ENCODE measurements around the gene ATG7. TPM values are rescaled to one million over a fixed set of nuclear protein-coding genes. Genes with fewer than 3 reads are reported as not detected.

Gene ATG7
- total RNA-seq, 4 donors from 2014 or later, result 49.4 to 145 (median 82.1) TPM

DNA sequence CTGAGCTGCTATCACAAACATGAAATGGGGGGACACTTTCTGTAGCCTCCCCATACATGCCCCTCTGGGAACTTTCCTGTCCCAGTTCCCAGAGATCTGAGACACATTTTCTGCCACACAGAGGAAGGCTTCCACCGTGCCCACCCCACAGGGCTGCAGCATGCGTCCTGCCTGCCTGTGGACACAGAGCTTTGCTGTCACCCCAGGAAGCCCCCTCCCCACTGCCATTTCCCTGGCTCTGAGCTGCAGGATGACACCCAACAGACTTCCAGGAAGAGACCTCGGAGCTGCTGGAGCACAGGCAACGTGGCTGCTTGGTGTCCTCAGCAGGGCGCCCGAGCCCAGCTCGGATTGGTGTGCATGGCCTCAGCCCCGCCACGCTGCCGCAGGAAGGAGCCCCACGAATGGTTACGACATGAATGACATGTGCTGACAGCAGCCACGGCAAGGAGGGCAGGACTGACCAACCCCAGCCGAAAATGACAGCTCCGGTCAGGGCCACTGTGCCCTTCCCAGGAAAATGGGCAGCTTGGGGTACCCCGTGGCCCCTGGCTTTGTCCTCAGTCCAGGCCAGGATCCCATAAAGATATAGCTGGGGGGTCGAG is 290.2 kb downstream of the ATG7 start:
- H3K4me1 ChIP-seq, result peaks cover 78% of the 10 kb centered on the region
- TF ChIP-seq, protein P1, sequence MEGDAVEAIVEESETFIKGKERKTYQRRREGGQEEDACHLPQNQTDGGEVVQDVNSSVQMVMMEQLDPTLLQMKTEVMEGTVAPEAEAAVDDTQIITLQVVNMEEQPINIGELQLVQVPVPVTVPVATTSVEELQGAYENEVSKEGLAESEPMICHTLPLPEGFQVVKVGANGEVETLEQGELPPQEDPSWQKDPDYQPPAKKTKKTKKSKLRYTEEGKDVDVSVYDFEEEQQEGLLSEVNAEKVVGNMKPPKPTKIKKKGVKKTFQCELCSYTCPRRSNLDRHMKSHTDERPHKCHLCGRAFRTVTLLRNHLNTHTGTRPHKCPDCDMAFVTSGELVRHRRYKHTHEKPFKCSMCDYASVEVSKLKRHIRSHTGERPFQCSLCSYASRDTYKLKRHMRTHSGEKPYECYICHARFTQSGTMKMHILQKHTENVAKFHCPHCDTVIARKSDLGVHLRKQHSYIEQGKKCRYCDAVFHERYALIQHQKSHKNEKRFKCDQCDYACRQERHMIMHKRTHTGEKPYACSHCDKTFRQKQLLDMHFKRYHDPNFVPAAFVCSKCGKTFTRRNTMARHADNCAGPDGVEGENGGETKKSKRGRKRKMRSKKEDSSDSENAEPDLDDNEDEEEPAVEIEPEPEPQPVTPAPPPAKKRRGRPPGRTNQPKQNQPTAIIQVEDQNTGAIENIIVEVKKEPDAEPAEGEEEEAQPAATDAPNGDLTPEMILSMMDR (IDR thresholded peaks at IDR 0.05), result no peak
- no peak for TF ChIP-seq POLR2A (IDR thresholded peaks at IDR 0.05)
- no peak for TF ChIP-seq POLR2AphosphoS5 (IDR thresholded peaks at IDR 0.05)

DNA sequence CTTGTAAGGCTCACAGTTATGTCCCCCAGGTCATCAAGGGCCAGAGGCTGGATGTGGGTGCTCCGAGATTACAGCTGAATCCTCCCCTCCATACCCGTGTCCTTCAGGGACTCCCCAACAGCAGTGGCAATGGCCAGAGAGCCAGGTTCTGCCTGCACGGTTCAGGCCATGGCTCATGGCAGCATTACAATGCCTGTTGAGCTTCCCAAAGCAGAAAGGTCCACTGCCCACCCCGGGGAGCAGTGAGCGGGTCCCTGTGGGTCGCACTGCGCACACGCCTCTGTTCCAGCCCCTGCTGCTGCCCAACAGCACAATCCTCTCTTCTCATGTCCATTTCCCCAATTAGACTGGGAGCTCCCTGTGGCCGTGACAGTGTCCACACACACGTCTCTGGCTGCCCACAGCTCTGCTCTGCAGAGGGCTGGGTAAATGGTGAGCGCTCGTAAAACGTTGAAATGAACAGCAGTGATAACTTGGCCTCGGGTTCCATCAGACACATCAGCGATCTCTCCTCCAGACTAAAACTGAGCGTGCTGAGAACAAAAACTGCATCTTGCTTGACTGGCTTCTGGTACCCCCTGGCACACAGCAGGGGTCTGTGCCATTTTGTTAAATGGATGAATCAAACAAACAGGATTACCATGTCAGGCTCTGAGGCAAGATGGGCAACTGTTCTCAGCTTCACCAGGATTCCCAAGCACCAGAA is 291.1 kb downstream of the ATG7 start:
- H3K27ac ChIP-seq, result peak overlapping the region; percentile 65
- H3K4me1 ChIP-seq, result peaks cover 78% of the 10 kb centered on the region
- H3K9me3 ChIP-seq, result no peaks in the 10 kb centered on the region
- DNase-seq (ENCODE audit: low spot score in 2 of 2), result peak in 1 of 2 donors; percentile 52
- TF ChIP-seq, protein P1 (IDR thresholded peaks at IDR 0.05), result no peak
- no peak for TF ChIP-seq POLR2A (IDR thresholded peaks at IDR 0.05)
- TF ChIP-seq EP300 (IDR thresholded peaks at IDR 0.05), result no peak
- TF ChIP-seq POLR2AphosphoS5 (IDR thresholded peaks at IDR 0.05), result no peak
- H3K4me3 ChIP-seq, result no peak overlapping the region
- WGBS, result 89% methylated on average over 15 of the region's 16 CpGs
- no peaks in the 10 kb centered on the region for H3K27me3 ChIP-seq
- peaks cover 61% of the 10 kb centered on the region for H3K36me3 ChIP-seq

More for the DNA sequence above, 290.2 kb downstream of the ATG7 start:
- Histone ChIP-seq H3K27me3 (no peaks in the 10 kb centered on the region), H3K36me3 (peaks cover 61% of the 10 kb centered on the region), H3K27ac (peak overlapping the region; percentile 65), H3K9me3 (no peaks in the 10 kb centered on the region), H3K4me3 (no peak overlapping the region)
- DNase-seq (ENCODE audit: low spot score in 2 of 2), result peak in 1 of 2 donors; percentile 54
- WGBS, result 72% methylated on average over 6 of the region's 17 CpGs

GRCh38 chr3:11563865-11564185 is 291.6 kb downstream of the ATG7 start:
- Histone ChIP-seq H3K27me3 (no peaks in the 10 kb centered on the region), H3K36me3 (peaks cover 56% of the 10 kb centered on the region), H3K9me3 (no peaks in the 10 kb centered on the region), H3K27ac (no peak overlapping the region), H3K4me1 (peaks cover 78% of the 10 kb centered on the region), H3K4me3 (no peak overlapping the region)
- TF ChIP-seq EP300 (IDR thresholded peaks at IDR 0.05) (no peak), POLR2A (IDR thresholded peaks at IDR 0.05) (no peak), POLR2AphosphoS5 (IDR thresholded peaks at IDR 0.05) (no peak)
- TF ChIP-seq, protein P1 (IDR thresholded peaks at IDR 0.05), result no peak
- peak in 1 of 2 donors; percentile 61 for DNase-seq (ENCODE audit: low spot score in 2 of 2)
- 77% methylated on average over 7 of the region's 7 CpGs for WGBS

DNA sequence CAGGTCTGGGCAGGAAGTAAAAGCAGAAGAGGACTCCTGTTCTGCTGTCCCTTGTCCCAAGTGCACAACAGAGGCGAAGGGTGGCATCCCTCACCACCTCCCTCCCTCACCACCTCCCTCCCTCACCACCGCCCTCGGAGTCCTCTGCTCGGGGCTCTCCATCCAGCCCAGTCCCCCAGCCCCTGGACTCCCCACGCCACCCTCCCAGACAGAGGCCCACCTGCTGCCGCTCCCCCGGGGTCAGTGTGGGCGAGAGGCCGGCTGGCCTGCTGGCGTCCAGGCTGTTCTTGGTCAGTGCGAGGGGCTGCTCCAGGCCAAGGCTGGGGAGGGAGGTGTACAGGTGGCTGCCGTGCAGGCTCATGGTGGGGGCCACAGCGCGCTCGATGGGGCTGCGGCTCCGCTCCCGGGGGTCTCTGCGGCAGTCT is 292.4 kb downstream of the ATG7 start:
- Histone ChIP-seq H3K36me3 (peaks cover 49% of the 10 kb centered on the region), H3K9me3 (no peaks in the 10 kb centered on the region), H3K4me1 (peaks cover 79% of the 10 kb centered on the region), H3K27ac (no peak overlapping the region), H3K4me3 (no peak overlapping the region), H3K27me3 (no peaks in the 10 kb centered on the region)
- peak in 1 of 2 donors; percentile 63 for DNase-seq (ENCODE audit: low spot score in 2 of 2)
- 89% methylated on average over 19 of the region's 19 CpGs for WGBS
- TF ChIP-seq, protein P1 (IDR thresholded peaks at IDR 0.05), result no peak
- TF ChIP-seq POLR2A (IDR thresholded peaks at IDR 0.05), result no peak
- no peak for TF ChIP-seq EP300 (IDR thresholded peaks at IDR 0.05)
- TF ChIP-seq POLR2AphosphoS5 (IDR thresholded peaks at IDR 0.05), result no peak

DNA sequence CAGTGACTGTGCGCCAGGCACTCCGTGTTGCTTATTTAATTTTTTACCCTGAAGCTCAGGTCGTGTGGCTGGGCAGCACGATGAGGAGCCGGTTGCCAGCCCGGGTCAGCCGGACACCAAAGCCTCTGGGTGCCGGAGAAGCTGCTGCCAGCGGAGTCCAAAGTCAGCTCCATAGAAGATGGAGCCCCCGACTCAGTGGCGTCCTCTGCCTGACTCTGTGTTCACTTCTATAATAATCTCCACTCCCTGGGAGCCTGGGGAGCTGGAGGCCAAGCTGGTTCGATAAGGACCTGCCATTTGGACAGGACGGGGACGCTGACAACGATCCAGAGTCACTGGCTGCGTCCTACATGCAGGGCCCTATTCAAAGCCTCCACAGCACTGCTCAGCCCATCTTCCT is 292.9 kb downstream of the ATG7 start:
- H3K9me3 ChIP-seq, result no peaks in the 10 kb centered on the region
- TF ChIP-seq POLR2AphosphoS5 (IDR thresholded peaks at IDR 0.05), result no peak
- TF ChIP-seq EP300 (IDR thresholded peaks at IDR 0.05), result no peak
- no peak for TF ChIP-seq POLR2A (IDR thresholded peaks at IDR 0.05)
- TF ChIP-seq, protein P1 (IDR thresholded peaks at IDR 0.05), result no peak
- peak in 1 of 2 donors; percentile 56 for DNase-seq (ENCODE audit: low spot score in 2 of 2)
- 95% methylated on average over 16 of the region's 16 CpGs for WGBS
- no peak overlapping the region for H3K27ac ChIP-seq
- peaks cover 45% of the 10 kb centered on the region for H3K36me3 ChIP-seq
- no peak overlapping the region for H3K4me3 ChIP-seq
- H3K27me3 ChIP-seq, result no peaks in the 10 kb centered on the region
- peaks cover 75% of the 10 kb centered on the region for H3K4me1 ChIP-seq
